ENCODE data around the gene COP1.

Gene COP1

GRCh38 chr1:176196728-176197127 lies 10.4 kb downstream of the COP1 start:
- no peaks in the 10 kb centered on the region for H3K9me3 ChIP-seq (ENCODE audit: insufficient read depth, low read depth, low read length)
- H3K27me3 ChIP-seq (ENCODE audit: insufficient read depth, low read length) = no peaks in the 10 kb centered on the region
- H3K4me3 ChIP-seq (ENCODE audit: low read length) = no peak overlapping the region
- H3K4me1 ChIP-seq (ENCODE audit: insufficient read depth, low read length) = peaks cover 8% of the 10 kb centered on the region; the same call in 1 of the 2 replicates
- no peak overlapping the region for H3K9ac ChIP-seq (ENCODE audit: low read depth, low read length)
- H3K27ac ChIP-seq (ENCODE audit: low read depth, low read length) = no peak overlapping the region
- 99% methylated on average over 5 of the region's 5 CpGs for WGBS
- no peaks in the 10 kb centered on the region for H3K36me3 ChIP-seq (ENCODE audit: insufficient read depth, low read length)

DNA sequence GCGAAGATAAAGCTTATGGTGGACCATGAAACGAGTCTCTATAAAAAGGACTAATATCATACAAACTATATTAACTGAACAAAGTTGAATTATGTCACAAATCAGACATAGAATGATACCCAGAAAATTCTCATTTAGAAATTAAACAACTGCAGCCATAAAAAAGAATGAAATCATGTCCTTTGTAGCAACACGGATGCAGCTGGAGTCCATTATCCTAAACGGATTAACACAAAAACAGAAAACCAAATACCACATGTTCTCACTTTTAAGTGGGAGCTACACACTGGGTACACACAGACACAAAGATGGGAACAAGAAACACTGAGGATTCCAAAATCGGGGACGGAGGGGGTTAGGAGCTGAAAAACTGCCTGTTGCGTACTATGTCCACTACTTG lies 11.5 kb downstream of the COP1 start:
- Histone ChIP-seq H3K27ac (ENCODE audit: low read depth, low read length) (no peak overlapping the region), H3K36me3 (ENCODE audit: insufficient read depth, low read length) (no peaks in the 10 kb centered on the region), H3K27me3 (ENCODE audit: insufficient read depth, low read length) (no peaks in the 10 kb centered on the region), H3K4me1 (ENCODE audit: insufficient read depth, low read length) (peaks cover 8% of the 10 kb centered on the region; the same call in 1 of the 2 replicates), H3K9me3 (ENCODE audit: insufficient read depth, low read depth, low read length) (no peaks in the 10 kb centered on the region), H3K9ac (ENCODE audit: low read depth, low read length) (no peak overlapping the region), H3K4me3 (ENCODE audit: low read length) (no peak overlapping the region)
- 94% methylated on average over 7 of the region's 7 CpGs for WGBS

DNA sequence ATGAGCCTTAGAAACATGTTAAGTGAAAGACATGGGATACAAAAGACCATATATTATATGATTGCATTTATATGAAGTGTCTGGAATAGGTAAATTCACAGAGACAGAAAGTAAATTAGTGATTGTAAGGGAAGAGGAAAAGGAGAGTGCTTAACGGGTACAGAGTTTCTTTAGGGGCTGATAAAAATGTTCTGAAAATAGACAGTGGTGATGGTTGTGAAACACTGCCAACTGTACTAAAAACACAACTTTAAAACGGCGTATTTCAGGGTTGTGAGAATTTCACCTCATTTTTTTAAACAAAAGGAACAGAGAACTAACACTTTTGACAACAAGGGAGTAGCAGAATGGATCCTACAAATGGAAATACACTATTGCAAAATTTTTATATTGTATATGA lies 13.4 kb downstream of the COP1 start:
- no peaks in the 10 kb centered on the region for H3K36me3 ChIP-seq (ENCODE audit: insufficient read depth, low read length)
- H3K4me3 ChIP-seq (ENCODE audit: low read length) = no peak overlapping the region
- H3K9me3 ChIP-seq (ENCODE audit: insufficient read depth, low read depth, low read length) = no peaks in the 10 kb centered on the region
- H3K27ac ChIP-seq (ENCODE audit: low read depth, low read length) = no peak overlapping the region
- peaks cover 13% of the 10 kb centered on the region for H3K4me1 ChIP-seq (ENCODE audit: insufficient read depth, low read length)
- 97% methylated on average over 3 of the region's 3 CpGs for WGBS
- H3K9ac ChIP-seq (ENCODE audit: low read depth, low read length) = no peak overlapping the region
- H3K27me3 ChIP-seq (ENCODE audit: insufficient read depth, low read length) = no peaks in the 10 kb centered on the region

- Histone ChIP-seq H3K9ac (ENCODE audit: low read depth, low read length) (no peak overlapping the region), H3K4me3 (ENCODE audit: low read length) (no peak overlapping the region), H3K4me1 (ENCODE audit: insufficient read depth, low read length) (peaks cover 19% of the 10 kb centered on the region), H3K9me3 (ENCODE audit: insufficient read depth, low read depth, low read length) (no peaks in the 10 kb centered on the region), H3K27me3 (ENCODE audit: insufficient read depth, low read length) (no peaks in the 10 kb centered on the region), H3K27ac (ENCODE audit: low read depth, low read length) (no peak overlapping the region), H3K36me3 (ENCODE audit: insufficient read depth, low read length) (no peaks in the 10 kb centered on the region)
- 100% methylated on average over 1 of the region's 1 CpG for WGBS
Observed at GRCh38 chr1:176193023-176193422, 14.1 kb downstream of the COP1 start.

DNA sequence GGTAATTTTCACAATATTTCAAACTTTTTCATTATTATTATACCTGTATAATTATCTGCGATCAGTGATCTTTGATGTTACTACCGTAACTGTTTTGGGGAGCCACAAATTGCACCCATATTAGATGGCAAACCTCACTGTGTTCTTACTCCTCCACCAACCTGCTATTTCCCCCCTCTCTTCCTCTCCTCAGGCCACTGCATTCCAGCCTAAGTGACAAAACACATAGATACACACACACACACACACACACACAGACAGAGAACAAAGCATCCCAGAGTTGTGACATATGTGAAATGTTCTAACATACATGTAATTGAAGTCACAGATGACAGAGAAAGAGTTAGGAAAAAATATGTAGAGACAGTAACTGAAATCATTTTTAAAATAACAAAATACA lies 18.5 kb downstream of the COP1 start:
- 100% methylated on average over 2 of the region's 2 CpGs for WGBS
- H3K9ac ChIP-seq (ENCODE audit: low read depth, low read length) = no peak overlapping the region
- no peaks in the 10 kb centered on the region for H3K27me3 ChIP-seq (ENCODE audit: insufficient read depth, low read length)
- H3K4me1 ChIP-seq (ENCODE audit: insufficient read depth, low read length) = peaks cover 31% of the 10 kb centered on the region
- no peaks in the 10 kb centered on the region for H3K9me3 ChIP-seq (ENCODE audit: insufficient read depth, low read depth, low read length)
- H3K36me3 ChIP-seq (ENCODE audit: insufficient read depth, low read length) = no peaks in the 10 kb centered on the region
- no peak overlapping the region for H3K4me3 ChIP-seq (ENCODE audit: low read length)
- no peak overlapping the region for H3K27ac ChIP-seq (ENCODE audit: low read depth, low read length)

DNA sequence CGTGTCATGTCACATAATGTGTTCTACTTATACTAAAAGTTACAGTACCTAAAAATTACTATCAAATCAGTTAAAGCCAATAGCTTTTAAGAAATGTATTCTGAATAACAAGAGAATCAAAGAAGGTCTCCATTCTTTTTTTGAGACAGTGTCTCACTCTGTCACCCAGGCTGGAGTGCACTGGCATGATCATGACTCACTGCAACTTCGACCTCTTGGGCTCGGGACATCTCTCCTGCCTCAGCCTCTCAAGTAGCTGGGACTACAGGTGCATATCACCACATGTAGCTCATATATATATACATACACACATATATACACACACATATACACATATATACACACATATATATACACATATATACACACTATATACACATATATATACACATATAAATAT lies 20.1 kb downstream of the COP1 start:
- Histone ChIP-seq H3K4me3 (ENCODE audit: low read length) (no peak overlapping the region), H3K36me3 (ENCODE audit: insufficient read depth, low read length) (peaks cover 2% of the 10 kb centered on the region; the same call in 1 of the 2 replicates), H3K9me3 (ENCODE audit: insufficient read depth, low read depth, low read length) (no peaks in the 10 kb centered on the region), H3K9ac (ENCODE audit: low read depth, low read length) (no peak overlapping the region), H3K27ac (ENCODE audit: low read depth, low read length) (no peak overlapping the region), H3K27me3 (ENCODE audit: insufficient read depth, low read length) (no peaks in the 10 kb centered on the region), H3K4me1 (ENCODE audit: insufficient read depth, low read length) (peaks cover 24% of the 10 kb centered on the region)
- WGBS = 88% methylated on average over 2 of the region's 3 CpGs

DNA sequence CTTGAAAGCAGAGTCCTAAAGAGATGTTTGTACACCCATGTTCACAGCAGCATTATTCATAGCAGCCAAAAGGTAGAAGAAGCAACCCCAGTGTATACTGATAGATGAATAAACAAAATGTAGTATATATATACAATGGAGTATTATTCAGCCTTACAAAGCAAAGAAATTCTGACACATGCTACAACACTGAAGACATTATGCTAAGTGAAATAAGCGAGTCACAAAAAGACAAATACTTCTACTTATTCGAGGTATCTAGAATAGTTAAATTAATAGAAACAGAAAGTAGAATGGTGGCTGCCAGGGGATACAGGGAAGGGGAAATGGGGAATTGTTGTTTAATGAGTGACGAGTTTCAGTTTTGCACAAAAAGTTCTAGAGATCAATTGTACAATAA lies 23.5 kb downstream of the COP1 start:
- no peaks in the 10 kb centered on the region for H3K9me3 ChIP-seq (ENCODE audit: insufficient read depth, low read depth, low read length)
- peaks cover 12% of the 10 kb centered on the region for H3K36me3 ChIP-seq (ENCODE audit: insufficient read depth, low read length)
- peaks cover 18% of the 10 kb centered on the region for H3K4me1 ChIP-seq (ENCODE audit: insufficient read depth, low read length)
- no peaks in the 10 kb centered on the region for H3K27me3 ChIP-seq (ENCODE audit: insufficient read depth, low read length)
- H3K27ac ChIP-seq (ENCODE audit: low read depth, low read length) = no peak overlapping the region
- H3K4me3 ChIP-seq (ENCODE audit: low read length) = no peak overlapping the region
- H3K9ac ChIP-seq (ENCODE audit: low read depth, low read length) = no peak overlapping the region
- WGBS = 100% methylated on average over 2 of the region's 3 CpGs

DNA sequence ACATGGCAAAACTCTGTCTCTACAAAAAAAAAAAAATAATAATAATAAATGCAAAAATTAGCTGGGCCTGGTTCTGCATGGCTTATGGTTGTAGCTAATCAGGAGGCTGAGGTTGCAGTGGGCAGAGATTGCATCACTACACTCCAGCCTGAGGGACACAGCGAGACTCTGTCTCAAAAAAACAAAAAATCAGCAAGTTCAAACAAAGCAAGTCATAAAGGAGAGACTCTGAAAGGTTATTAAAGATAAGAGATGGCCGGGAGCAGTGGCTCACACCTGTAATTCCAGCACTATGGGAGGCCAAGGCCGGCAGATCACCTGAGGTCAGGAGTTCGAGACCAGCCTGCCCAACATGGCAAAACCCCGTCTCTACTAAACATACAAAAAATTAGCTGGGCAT lies 28.8 kb downstream of the COP1 start:
- no peak overlapping the region for H3K9ac ChIP-seq (ENCODE audit: low read depth, low read length)
- H3K4me3 ChIP-seq (ENCODE audit: low read length) = no peak overlapping the region
- peaks cover 34% of the 10 kb centered on the region for H3K36me3 ChIP-seq (ENCODE audit: insufficient read depth, low read length)
- H3K4me1 ChIP-seq (ENCODE audit: insufficient read depth, low read length) = no peaks in the 10 kb centered on the region
- whole genome bisulfite sequencing = 93% methylated on average over 4 of the region's 5 CpGs
- no peaks in the 10 kb centered on the region for H3K9me3 ChIP-seq (ENCODE audit: insufficient read depth, low read depth, low read length)
- no peak overlapping the region for H3K27ac ChIP-seq (ENCODE audit: low read depth, low read length)
- no peaks in the 10 kb centered on the region for H3K27me3 ChIP-seq (ENCODE audit: insufficient read depth, low read length)

DNA sequence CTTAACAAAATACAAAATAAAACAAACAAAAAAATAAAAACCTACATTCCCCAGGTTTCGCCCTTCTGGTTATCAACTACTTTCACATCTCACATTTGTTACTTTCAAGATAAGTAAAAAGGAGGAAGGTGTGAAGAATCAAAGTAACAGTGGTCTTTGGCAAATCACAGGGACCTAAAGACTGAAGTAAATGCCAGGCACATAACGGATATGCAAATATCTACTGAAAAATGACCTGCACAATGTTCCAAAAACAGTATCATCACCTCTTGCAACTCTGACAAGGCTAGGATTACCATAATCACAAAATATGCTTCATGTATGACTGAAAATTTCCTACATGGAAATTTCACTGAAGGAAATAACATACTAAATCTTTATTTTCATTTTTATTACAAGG lies 29.3 kb downstream of the COP1 start:
- Histone ChIP-seq H3K9ac (ENCODE audit: low read depth, low read length) (no peak overlapping the region), H3K27ac (ENCODE audit: low read depth, low read length) (no peak overlapping the region), H3K4me3 (ENCODE audit: low read length) (no peak overlapping the region), H3K36me3 (ENCODE audit: insufficient read depth, low read length) (peaks cover 37% of the 10 kb centered on the region), H3K27me3 (ENCODE audit: insufficient read depth, low read length) (no peaks in the 10 kb centered on the region), H3K9me3 (ENCODE audit: insufficient read depth, low read depth, low read length) (no peaks in the 10 kb centered on the region), H3K4me1 (ENCODE audit: insufficient read depth, low read length) (no peaks in the 10 kb centered on the region)
- WGBS = 98% methylated on average over 2 of the region's 2 CpGs

DNA sequence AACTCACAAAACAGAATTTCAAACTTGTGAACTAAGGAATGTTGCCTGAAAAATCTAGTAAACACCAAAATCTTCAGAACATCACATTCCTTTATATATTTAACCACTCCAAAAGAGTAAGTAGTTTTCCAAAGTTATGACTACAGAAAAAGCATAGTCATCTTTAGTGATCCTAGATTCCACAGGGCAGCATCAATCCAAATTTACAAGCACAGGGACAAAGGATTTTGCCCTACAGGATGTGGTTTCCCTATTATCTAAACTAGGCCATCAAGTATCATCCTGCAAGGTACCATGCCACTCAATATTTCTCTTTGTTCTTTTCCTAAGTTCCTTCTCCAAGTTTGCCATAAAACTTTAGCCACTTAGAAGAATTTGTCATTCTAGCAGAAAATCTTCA lies 33.0 kb downstream of the COP1 start:
- Histone ChIP-seq H3K4me1 (ENCODE audit: insufficient read depth, low read length) (peaks cover 3% of the 10 kb centered on the region; the same call in 1 of the 2 replicates), H3K27ac (ENCODE audit: low read depth, low read length) (no peak overlapping the region), H3K4me3 (ENCODE audit: low read length) (no peak overlapping the region), H3K9ac (ENCODE audit: low read depth, low read length) (no peak overlapping the region), H3K36me3 (ENCODE audit: insufficient read depth, low read length) (peaks cover 51% of the 10 kb centered on the region), H3K9me3 (ENCODE audit: insufficient read depth, low read depth, low read length) (0 out of 2 replicates have a peak, but pooled peaks cover 4% of the 10 kb centered on the region), H3K27me3 (ENCODE audit: insufficient read depth, low read length) (no peaks in the 10 kb centered on the region)

DNA sequence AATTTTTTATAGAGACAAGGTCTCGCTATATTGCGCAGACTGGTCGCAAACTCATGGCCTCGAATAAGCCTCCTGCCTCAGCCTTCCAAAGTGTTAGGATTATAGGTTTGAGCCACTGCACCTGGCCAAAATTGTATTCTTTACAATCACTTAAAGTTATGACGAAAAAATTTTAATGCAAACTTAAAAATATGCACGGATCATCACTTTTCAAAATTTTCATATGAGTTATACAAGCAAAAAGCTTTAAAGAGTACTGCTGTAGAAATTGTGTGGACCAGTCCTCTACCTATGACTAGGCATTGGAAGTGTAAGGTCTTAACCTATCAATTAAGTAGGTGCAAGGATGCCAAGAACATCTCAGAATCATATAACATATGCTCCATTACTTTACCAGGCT lies 34.9 kb downstream of the COP1 start:
- H3K27ac ChIP-seq (ENCODE audit: low read depth, low read length) = no peak overlapping the region
- WGBS = 97% methylated on average over 6 of the region's 6 CpGs
- peaks cover 9% of the 10 kb centered on the region; the same call in 1 of the 2 replicates for H3K4me1 ChIP-seq (ENCODE audit: insufficient read depth, low read length)
- H3K4me3 ChIP-seq (ENCODE audit: low read length) = no peak overlapping the region
- no peaks in the 10 kb centered on the region for H3K27me3 ChIP-seq (ENCODE audit: insufficient read depth, low read length)
- H3K9me3 ChIP-seq (ENCODE audit: insufficient read depth, low read depth, low read length) = 0 out of 2 replicates have a peak, but pooled peaks cover 4% of the 10 kb centered on the region
- H3K36me3 ChIP-seq (ENCODE audit: insufficient read depth, low read length) = peaks cover 51% of the 10 kb centered on the region
- H3K9ac ChIP-seq (ENCODE audit: low read depth, low read length) = no peak overlapping the region

DNA sequence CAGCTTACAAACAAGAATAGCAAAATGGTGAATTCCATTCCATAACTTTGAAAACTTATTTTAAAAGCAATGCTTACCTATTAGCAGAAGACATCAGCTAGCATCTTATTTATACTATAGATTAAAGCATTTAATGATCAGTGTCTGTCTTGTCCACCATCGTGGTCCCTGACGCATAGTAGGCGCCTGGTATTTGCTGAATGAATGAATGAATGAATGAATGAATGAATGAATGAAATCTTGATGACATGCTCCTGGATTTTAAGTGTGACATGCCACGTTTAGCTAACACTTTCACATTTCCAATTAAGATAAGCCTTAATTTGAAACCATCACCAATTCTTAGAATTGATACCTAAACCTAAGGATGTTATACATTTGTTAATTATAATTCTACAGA lies 39.9 kb downstream of the COP1 start:
- Histone ChIP-seq H3K4me3 (ENCODE audit: low read length) (no peak overlapping the region), H3K9me3 (ENCODE audit: insufficient read depth, low read depth, low read length) (0 out of 2 replicates have a peak, but pooled peaks cover 4% of the 10 kb centered on the region), H3K36me3 (ENCODE audit: insufficient read depth, low read length) (peaks cover 39% of the 10 kb centered on the region), H3K27me3 (ENCODE audit: insufficient read depth, low read length) (no peaks in the 10 kb centered on the region), H3K9ac (ENCODE audit: low read depth, low read length) (no peak overlapping the region), H3K27ac (ENCODE audit: low read depth, low read length) (no peak overlapping the region), H3K4me1 (ENCODE audit: insufficient read depth, low read length) (peaks cover 9% of the 10 kb centered on the region; the same call in 1 of the 2 replicates)
- WGBS = 94% methylated on average over 4 of the region's 4 CpGs

Measured in HUES64 (cell line).